Liver (tissue), 9 donors: Measurements from ENCODE around the gene GLS. TPM values are rescaled to one million over a fixed set of nuclear protein-coding genes. Genes with fewer than 3 reads are reported as not detected.

Experiments
- DNase-seq: peaks from one replicate; pipeline ENCODE4 v3.0.0-alpha.2; 2017; ENCODE audit warnings: low spot score
- H3K27ac ChIP-seq, 2 donors: one replicate each; pipeline ENCODE4 v1.7.0; 2013; ENCODE audit warnings: inconsistent platforms in 2 of 2, low read length in 2 of 2, control low read depth in 1 of 2, low read depth in 1 of 2, mild to moderate bottlenecking in 1 of 2
- H3K27me3 ChIP-seq, 4 donors: one replicate each; pipeline versions ENCODE4 v1.6.1 to v1.7.0; 2013; ENCODE audit warnings: low read length in 3 of 4, inconsistent platforms in 1 of 4, mild to moderate bottlenecking in 1 of 4, moderate library complexity in 1 of 4; ENCODE audit not compliant: control insufficient read depth in 4 of 4, insufficient read depth in 4 of 4
- H3K36me3 ChIP-seq, 4 donors: one replicate each; pipeline versions ENCODE4 v1.6.1 to v1.7.0; 2013; ENCODE audit warnings: low read length in 3 of 4, mild to moderate bottlenecking in 3 of 4, low read depth in 1 of 4, moderate library complexity in 1 of 4; ENCODE audit not compliant: control insufficient read depth in 4 of 4, insufficient read depth in 3 of 4
- H3K4me1 ChIP-seq, 4 donors: one replicate each; pipeline versions ENCODE4 v1.6.1 to v1.7.0; 2013; ENCODE audit warnings: low read length in 3 of 4, mild to moderate bottlenecking in 3 of 4, moderate library complexity in 1 of 4; ENCODE audit not compliant: control insufficient read depth in 4 of 4, insufficient read depth in 4 of 4
- H3K4me3 ChIP-seq, 3 donors: one replicate each; pipeline versions ENCODE4 v1.6.1 to v1.7.0; 2013; ENCODE audit warnings: low read length in 3 of 3, control low read depth in 1 of 3, low read depth in 1 of 3, mild to moderate bottlenecking in 1 of 3
- H3K9ac ChIP-seq, 2 donors: one replicate each; pipeline ENCODE4 v1.7.0; 2013; ENCODE audit warnings: low read length in 2 of 2, mild to moderate bottlenecking in 2 of 2, moderate library complexity in 2 of 2, control low read depth in 1 of 2, low read depth in 1 of 2
- H3K9me3 ChIP-seq, 4 donors: one replicate each; pipeline versions ENCODE4 v1.6.1 to v1.7.0; 2013; ENCODE audit warnings: low read length in 3 of 4; ENCODE audit not compliant: control insufficient read depth in 4 of 4
- ATF3 ChIP-seq: IDR thresholded peaks from 2 replicates; pipeline ENCODE4 v1.6.1; 2016; ENCODE audit warnings: antibody characterized with exemption
- CTCF ChIP-seq: fragments of 150-350 bp; IDR thresholded peaks from 2 replicates; pipeline ENCODE4 v1.5.1; 2017; ENCODE audit warnings: improper control_type of control experiment, low read depth, low read length; ENCODE audit not compliant: missing input control
- EGR1 ChIP-seq, 2 donors: IDR thresholded peaks; 2 replicates each; pipeline ENCODE4 v1.6.1; 2016 to 2018; ENCODE audit warnings: antibody characterized with exemption in 2 of 2, low read depth in 2 of 2
- FOXA1 ChIP-seq: IDR thresholded peaks from 2 replicates; pipeline ENCODE4 v1.6.1; 2016; ENCODE audit warnings: antibody characterized with exemption
- FOXA2 ChIP-seq: IDR thresholded peaks from 2 replicates; pipeline ENCODE4 v1.6.1; 2016; ENCODE audit warnings: antibody characterized with exemption
- GABPA ChIP-seq, 2 donors: IDR thresholded peaks in 1 of 2; conservative IDR thresholded peaks in 1 of 2; 2 replicates each; pipeline ENCODE4 v1.6.1; 2016; ENCODE audit warnings: antibody characterized with exemption in 2 of 2, mild to moderate bottlenecking in 1 of 2, moderate library complexity in 1 of 2
- HNF4A ChIP-seq, 2 donors: conservative IDR thresholded peaks; 2 replicates each; pipeline ENCODE4 v1.6.1; 2016; ENCODE audit warnings: antibody characterized with exemption in 2 of 2, mild to moderate bottlenecking in 2 of 2
- HNF4G ChIP-seq: IDR thresholded peaks from 2 replicates; pipeline ENCODE4 v1.6.1; 2016; ENCODE audit warnings: antibody characterized with exemption
- JUND ChIP-seq, 2 donors: IDR thresholded peaks; 2 replicates each; pipeline ENCODE4 v1.6.1; 2016; ENCODE audit warnings: antibody characterized with exemption in 2 of 2
- NR2F2 ChIP-seq: IDR thresholded peaks from 2 replicates; pipeline ENCODE4 v1.6.1; 2016; ENCODE audit warnings: antibody characterized with exemption
- RAD21 ChIP-seq, 2 donors: IDR thresholded peaks; 2 replicates each; pipeline ENCODE4 v1.6.1; 2016; ENCODE audit warnings: antibody characterized with exemption in 2 of 2, mild to moderate bottlenecking in 2 of 2
- RXRA ChIP-seq, 2 donors: IDR thresholded peaks; 2 replicates each; pipeline ENCODE4 v1.6.1; 2017 to 2018; ENCODE audit warnings: antibody characterized with exemption in 2 of 2, mild to moderate bottlenecking in 1 of 2
- SP1 ChIP-seq: IDR thresholded peaks from 2 replicates; pipeline ENCODE4 v1.6.1; 2018; ENCODE audit warnings: antibody characterized with exemption, mild to moderate bottlenecking
- TAF1 ChIP-seq: conservative IDR thresholded peaks from 2 replicates; pipeline ENCODE4 v1.6.1; 2016; ENCODE audit warnings: antibody characterized with exemption, mild to moderate bottlenecking
- YY1 ChIP-seq: IDR thresholded peaks from 2 replicates; pipeline ENCODE4 v1.6.1; 2016; ENCODE audit warnings: antibody characterized with exemption, mild to moderate bottlenecking
- WGBS: extraction: QIAGEN DNeasy Blood & Tissue Kit; methylation state at CpG from one replicate; pipeline ENCODE4 v1.1.7; 2013; 5-methylcytosine and 5-hydroxymethylcytosine counted together
- polyA plus RNA-seq, 2 donors: library from polyadenylated mRNA; stranded (reverse) in 1 of 2; unstranded in 1 of 2; fragments of 200-250 nt in 1 of 2; fragments of >200 nt in 1 of 2; fragmentation: Nextera tagmentation in 1 of 2; extraction: Ambion mirVana in 1 of 2; gene quantifications; one replicate each; pipeline versions ENCODE4 v1.2.1 to v1.2.3, GENCODE V29; 2013 to 2015
- total RNA-seq, 2 donors: library from RNA; depleted of rRNA; stranded (reverse); fragments of >200 nt; gene quantifications; one replicate each; pipeline ENCODE4 v1.2.3, GENCODE V29; 2014
- TF ChIP-seq, protein P1 (sequence below): IDR thresholded peaks from 2 replicates; pipeline ENCODE4 v1.6.1; 2016; ENCODE audit warnings: antibody characterized with exemption
- TF ChIP-seq, protein P2 (sequence below): IDR thresholded peaks from 2 replicates; pipeline ENCODE4 v1.6.1; 2016; ENCODE audit warnings: antibody characterized with exemption
- TF ChIP-seq, protein P3 (sequence below): IDR thresholded peaks from 2 replicates; pipeline ENCODE4 v1.6.1; 2016; ENCODE audit warnings: antibody characterized with exemption, mild to moderate bottlenecking
- donor health status: healthy.
- donor health status: healthy.
- donor health status: healthy.
- donor health status: healthy.
- donor health status: healthy.

The GLS gene
- total and polyA plus RNA-seq, 4 donors = 4.3 to 38.6 (median 16.5) TPM

DNA sequence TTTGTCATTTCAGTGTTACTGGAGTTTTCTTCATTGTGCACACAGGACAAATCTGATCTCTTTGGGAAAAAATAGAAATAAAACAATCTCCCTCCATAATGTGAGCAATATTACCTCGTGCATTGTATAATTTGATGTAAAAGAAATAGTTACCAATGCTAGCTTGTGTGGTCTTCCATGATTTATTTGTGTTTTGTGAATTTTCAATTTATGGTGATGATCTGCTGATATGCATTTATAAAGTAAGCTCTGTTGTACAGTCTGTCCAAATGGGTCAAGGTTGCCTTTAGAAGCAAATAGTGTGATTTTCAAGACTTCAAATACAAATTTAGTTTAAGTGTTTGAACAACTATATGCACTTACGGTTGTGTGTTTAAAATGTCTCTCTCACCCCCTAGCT is 82.5 kb downstream of the GLS start:
- Histone ChIP-seq H3K9ac (no peak overlapping the region), H3K36me3 (peaks cover 5 to 42% (median 36%) of the 10 kb centered on the region in 4 donors), H3K27me3 (no peaks in the 10 kb centered on the region), H3K9me3 (no peaks in the 10 kb centered on the region), H3K27ac (no peak overlapping the region), H3K4me3 (no peak overlapping the region), H3K4me1 (no peaks in the 10 kb centered on the region)
- TF ChIP-seq, protein P1, sequence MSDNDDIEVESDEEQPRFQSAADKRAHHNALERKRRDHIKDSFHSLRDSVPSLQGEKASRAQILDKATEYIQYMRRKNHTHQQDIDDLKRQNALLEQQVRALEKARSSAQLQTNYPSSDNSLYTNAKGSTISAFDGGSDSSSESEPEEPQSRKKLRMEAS = no peak
- TF ChIP-seq RXRA (IDR thresholded peaks at IDR 0.05) (no peak), JUND (IDR thresholded peaks at IDR 0.05) (no peak), HNF4G (no peak), FOXA2 (no peak), ATF3 (no peak), TAF1 (no peak), HNF4A (conservative IDR thresholded peaks at IDR 0.05) (no peak), GABPA (IDR thresholded peaks at IDR 0.05 in 1 of 2, conservative IDR thresholded peaks at IDR 0.05 in 1 of 2) (no peak), RAD21 (IDR thresholded peaks at IDR 0.05) (no peak), NR2F2 (no peak), SP1 (no peak), FOXA1 (no peak), CTCF (no peak), YY1 (no peak), EGR1 (IDR thresholded peaks at IDR 0.05; ENCODE audit: low read depth in 2 of 2) (no peak)
- TF ChIP-seq, protein P2, sequence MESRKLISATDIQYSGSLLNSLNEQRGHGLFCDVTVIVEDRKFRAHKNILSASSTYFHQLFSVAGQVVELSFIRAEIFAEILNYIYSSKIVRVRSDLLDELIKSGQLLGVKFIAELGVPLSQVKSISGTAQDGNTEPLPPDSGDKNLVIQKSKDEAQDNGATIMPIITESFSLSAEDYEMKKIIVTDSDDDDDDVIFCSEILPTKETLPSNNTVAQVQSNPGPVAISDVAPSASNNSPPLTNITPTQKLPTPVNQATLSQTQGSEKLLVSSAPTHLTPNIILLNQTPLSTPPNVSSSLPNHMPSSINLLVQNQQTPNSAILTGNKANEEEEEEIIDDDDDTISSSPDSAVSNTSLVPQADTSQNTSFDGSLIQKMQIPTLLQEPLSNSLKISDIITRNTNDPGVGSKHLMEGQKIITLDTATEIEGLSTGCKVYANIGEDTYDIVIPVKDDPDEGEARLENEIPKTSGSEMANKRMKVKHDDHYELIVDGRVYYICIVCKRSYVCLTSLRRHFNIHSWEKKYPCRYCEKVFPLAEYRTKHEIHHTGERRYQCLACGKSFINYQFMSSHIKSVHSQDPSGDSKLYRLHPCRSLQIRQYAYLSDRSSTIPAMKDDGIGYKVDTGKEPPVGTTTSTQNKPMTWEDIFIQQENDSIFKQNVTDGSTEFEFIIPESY = no peak
- TF ChIP-seq, protein P3, sequence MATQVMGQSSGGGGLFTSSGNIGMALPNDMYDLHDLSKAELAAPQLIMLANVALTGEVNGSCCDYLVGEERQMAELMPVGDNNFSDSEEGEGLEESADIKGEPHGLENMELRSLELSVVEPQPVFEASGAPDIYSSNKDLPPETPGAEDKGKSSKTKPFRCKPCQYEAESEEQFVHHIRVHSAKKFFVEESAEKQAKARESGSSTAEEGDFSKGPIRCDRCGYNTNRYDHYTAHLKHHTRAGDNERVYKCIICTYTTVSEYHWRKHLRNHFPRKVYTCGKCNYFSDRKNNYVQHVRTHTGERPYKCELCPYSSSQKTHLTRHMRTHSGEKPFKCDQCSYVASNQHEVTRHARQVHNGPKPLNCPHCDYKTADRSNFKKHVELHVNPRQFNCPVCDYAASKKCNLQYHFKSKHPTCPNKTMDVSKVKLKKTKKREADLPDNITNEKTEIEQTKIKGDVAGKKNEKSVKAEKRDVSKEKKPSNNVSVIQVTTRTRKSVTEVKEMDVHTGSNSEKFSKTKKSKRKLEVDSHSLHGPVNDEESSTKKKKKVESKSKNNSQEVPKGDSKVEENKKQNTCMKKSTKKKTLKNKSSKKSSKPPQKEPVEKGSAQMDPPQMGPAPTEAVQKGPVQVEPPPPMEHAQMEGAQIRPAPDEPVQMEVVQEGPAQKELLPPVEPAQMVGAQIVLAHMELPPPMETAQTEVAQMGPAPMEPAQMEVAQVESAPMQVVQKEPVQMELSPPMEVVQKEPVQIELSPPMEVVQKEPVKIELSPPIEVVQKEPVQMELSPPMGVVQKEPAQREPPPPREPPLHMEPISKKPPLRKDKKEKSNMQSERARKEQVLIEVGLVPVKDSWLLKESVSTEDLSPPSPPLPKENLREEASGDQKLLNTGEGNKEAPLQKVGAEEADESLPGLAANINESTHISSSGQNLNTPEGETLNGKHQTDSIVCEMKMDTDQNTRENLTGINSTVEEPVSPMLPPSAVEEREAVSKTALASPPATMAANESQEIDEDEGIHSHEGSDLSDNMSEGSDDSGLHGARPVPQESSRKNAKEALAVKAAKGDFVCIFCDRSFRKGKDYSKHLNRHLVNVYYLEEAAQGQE = no peak
- 91% methylated on average over 2 of the region's 2 CpGs for WGBS
- no peak for DNase-seq
